Neural cell (in vitro differentiated cells): ENCODE measurements around the gene TNFRSF8.

Source experiments
- CTCF ChIP-seq: fragments of 450-650 bp; IDR thresholded peaks from 2 replicates; pipeline ENCODE4 v1.5.1; 2014; ENCODE audit warnings: antibody characterized with exemption, mild to moderate bottlenecking, moderate library complexity; ENCODE audit not compliant: poor library complexity, severe bottlenecking
- EP300 ChIP-seq: fragments of 450-650 bp; conservative IDR thresholded peaks from 2 replicates; pipeline ENCODE4 v1.6.1; 2014; ENCODE audit warnings: antibody characterized with exemption, mild to moderate bottlenecking, moderate library complexity; ENCODE audit not compliant: poor library complexity, severe bottlenecking
- EZH2 ChIP-seq: fragments of 200-600, 300-800 bp; shearing (Covaris generic), sonication (generic); IDR thresholded peaks from 2 replicates; pipeline ENCODE4 v1.6.1; 2014; ENCODE audit warnings: antibody characterized with exemption, low read length, borderline replicate concordance, mild to moderate bottlenecking; ENCODE audit not compliant: insufficient read depth, poor library complexity, severe bottlenecking
- MXI1 ChIP-seq: fragments of 450-650 bp; conservative IDR thresholded peaks from 2 replicates; pipeline ENCODE4 v1.6.1; 2014; ENCODE audit warnings: antibody characterized with exemption, mild to moderate bottlenecking; ENCODE audit not compliant: poor library complexity, severe bottlenecking
- POLR2AphosphoS5 ChIP-seq: IDR thresholded peaks from 2 replicates; pipeline ENCODE4 v1.6.1; 2012
- RAD21 ChIP-seq: fragments of 450-650 bp; conservative IDR thresholded peaks from 2 replicates; pipeline ENCODE4 v1.6.1; 2014; ENCODE audit warnings: antibody characterized with exemption, mild to moderate bottlenecking, moderate library complexity
- TAF1 ChIP-seq: IDR thresholded peaks from 2 replicates; pipeline ENCODE4 v1.6.1; 2012; ENCODE audit warnings: low read depth
- TF ChIP-seq, protein P1 (sequence below): IDR thresholded peaks from 2 replicates; pipeline ENCODE4 v1.6.1; 2012; ENCODE audit warnings: borderline replicate concordance

DNA sequence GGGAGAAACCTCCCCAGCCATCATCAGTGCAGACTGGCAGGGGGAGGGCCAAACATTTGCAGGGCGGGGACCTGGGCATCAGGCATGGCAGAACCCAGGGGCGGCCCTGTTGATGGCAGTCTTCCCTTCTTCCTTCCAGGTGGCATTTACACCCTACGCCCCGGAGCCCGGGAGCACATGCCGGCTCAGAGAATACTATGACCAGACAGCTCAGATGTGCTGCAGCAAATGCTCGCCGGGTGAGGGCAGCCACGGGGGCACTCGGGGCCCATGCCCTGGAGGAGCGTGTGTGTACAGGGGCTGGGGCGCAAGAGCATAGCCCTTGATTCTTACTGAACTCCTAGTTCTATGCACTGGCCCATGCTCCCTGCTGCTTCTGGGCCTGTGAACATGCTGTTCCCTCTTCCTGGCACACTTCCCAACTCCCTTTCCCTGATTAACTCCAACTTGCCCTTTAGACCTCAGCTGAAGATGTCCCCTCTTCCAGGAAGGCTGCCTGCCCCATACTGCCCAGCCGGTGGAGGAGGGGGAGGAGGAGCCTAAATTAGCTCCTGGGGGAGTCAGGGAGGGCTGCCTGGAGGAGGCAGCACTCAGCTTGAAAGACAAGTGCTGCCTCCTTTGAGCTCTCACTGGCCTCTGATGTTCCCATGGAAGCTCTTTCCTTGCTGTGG is 125.7 kb downstream of the TNFRSF8 start:
- no peak for TF ChIP-seq CTCF
- TF ChIP-seq POLR2AphosphoS5, result no peak
- no peak for TF ChIP-seq RAD21
- no peak for TF ChIP-seq MXI1
- TF ChIP-seq, protein P1, sequence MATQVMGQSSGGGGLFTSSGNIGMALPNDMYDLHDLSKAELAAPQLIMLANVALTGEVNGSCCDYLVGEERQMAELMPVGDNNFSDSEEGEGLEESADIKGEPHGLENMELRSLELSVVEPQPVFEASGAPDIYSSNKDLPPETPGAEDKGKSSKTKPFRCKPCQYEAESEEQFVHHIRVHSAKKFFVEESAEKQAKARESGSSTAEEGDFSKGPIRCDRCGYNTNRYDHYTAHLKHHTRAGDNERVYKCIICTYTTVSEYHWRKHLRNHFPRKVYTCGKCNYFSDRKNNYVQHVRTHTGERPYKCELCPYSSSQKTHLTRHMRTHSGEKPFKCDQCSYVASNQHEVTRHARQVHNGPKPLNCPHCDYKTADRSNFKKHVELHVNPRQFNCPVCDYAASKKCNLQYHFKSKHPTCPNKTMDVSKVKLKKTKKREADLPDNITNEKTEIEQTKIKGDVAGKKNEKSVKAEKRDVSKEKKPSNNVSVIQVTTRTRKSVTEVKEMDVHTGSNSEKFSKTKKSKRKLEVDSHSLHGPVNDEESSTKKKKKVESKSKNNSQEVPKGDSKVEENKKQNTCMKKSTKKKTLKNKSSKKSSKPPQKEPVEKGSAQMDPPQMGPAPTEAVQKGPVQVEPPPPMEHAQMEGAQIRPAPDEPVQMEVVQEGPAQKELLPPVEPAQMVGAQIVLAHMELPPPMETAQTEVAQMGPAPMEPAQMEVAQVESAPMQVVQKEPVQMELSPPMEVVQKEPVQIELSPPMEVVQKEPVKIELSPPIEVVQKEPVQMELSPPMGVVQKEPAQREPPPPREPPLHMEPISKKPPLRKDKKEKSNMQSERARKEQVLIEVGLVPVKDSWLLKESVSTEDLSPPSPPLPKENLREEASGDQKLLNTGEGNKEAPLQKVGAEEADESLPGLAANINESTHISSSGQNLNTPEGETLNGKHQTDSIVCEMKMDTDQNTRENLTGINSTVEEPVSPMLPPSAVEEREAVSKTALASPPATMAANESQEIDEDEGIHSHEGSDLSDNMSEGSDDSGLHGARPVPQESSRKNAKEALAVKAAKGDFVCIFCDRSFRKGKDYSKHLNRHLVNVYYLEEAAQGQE, result no peak
- TF ChIP-seq EP300, result no peak
- TF ChIP-seq EZH2, result no peak
- no peak for TF ChIP-seq TAF1
